Measurements from ENCODE around the gene CCDC40. TPM values are rescaled to one million over a fixed set of nuclear protein-coding genes. Genes with fewer than 3 reads are reported as not detected.

CCDC40 gene
- total RNA-seq, 1 donor = 8.3 TPM

GRCh38 chr17:80142929-80143328, 106.5 kb downstream of the CCDC40 start:
- Histone ChIP-seq H4K20me1 (ENCODE audit: insufficient read depth, low read length) (peaks cover 30% of the 10 kb centered on the region), H3K79me2 (ENCODE audit: insufficient read depth, low read length) (peaks cover 58% of the 10 kb centered on the region), H3K27me3 (ENCODE audit: insufficient read depth, low read length) (no peaks in the 10 kb centered on the region), H3K4me1 (ENCODE audit: insufficient read depth, low read length) (peaks cover 15% of the 10 kb centered on the region), H3K36me3 (ENCODE audit: insufficient read depth, low read length) (peaks cover 66% of the 10 kb centered on the region), H3K4me2 (ENCODE audit: insufficient read depth, low read length) (no peak overlapping the region), H3K27ac (ENCODE audit: low read depth, low read length) (no peak overlapping the region), H2AFZ (ENCODE audit: low read length) (no peak overlapping the region), H3K9me3 (ENCODE audit: low read depth, low read length) (no peaks in the 10 kb centered on the region), H3K4me3 (ENCODE audit: insufficient read depth, low read length) (no peak overlapping the region)
- TF ChIP-seq CTCF (IDR thresholded peaks at IDR 0.05; ENCODE audit: extremely low read depth, low read depth, low read length) = no peak
- no peak for DNase-seq (ENCODE audit: insufficient read length, low spot score, missing footprints)

- H3K4me2 ChIP-seq (ENCODE audit: insufficient read depth, low read length) = peak overlapping the region; percentile 84
- H2AFZ ChIP-seq (ENCODE audit: low read length) = no peak overlapping the region
- peak; percentile 77 for DNase-seq (ENCODE audit: insufficient read length, low spot score, missing footprints)
- peaks cover 30% of the 10 kb centered on the region for H4K20me1 ChIP-seq (ENCODE audit: insufficient read depth, low read length)
- H3K27me3 ChIP-seq (ENCODE audit: insufficient read depth, low read length) = no peaks in the 10 kb centered on the region
- H3K4me3 ChIP-seq (ENCODE audit: insufficient read depth, low read length) = peak overlapping the region; percentile 97
- peaks cover 63% of the 10 kb centered on the region for H3K79me2 ChIP-seq (ENCODE audit: insufficient read depth, low read length)
- peaks cover 21% of the 10 kb centered on the region for H3K4me1 ChIP-seq (ENCODE audit: insufficient read depth, low read length)
- no peak for TF ChIP-seq CTCF (IDR thresholded peaks at IDR 0.05; ENCODE audit: extremely low read depth, low read depth, low read length)
- H3K27ac ChIP-seq (ENCODE audit: low read depth, low read length) = peak overlapping the region; percentile 77
- H3K9me3 ChIP-seq (ENCODE audit: low read depth, low read length) = no peaks in the 10 kb centered on the region
- peaks cover 42% of the 10 kb centered on the region for H3K36me3 ChIP-seq (ENCODE audit: insufficient read depth, low read length)
These were observed 108.9 kb downstream of the CCDC40 start for GRCh38 chr17:80145076-80146075.

GRCh38 chr17:80146121-80147034, 109.9 kb downstream of the CCDC40 start:
- Histone ChIP-seq H3K27ac (ENCODE audit: low read depth, low read length) (peak overlapping the region; percentile 77), H4K20me1 (ENCODE audit: insufficient read depth, low read length) (peaks cover 35% of the 10 kb centered on the region), H3K36me3 (ENCODE audit: insufficient read depth, low read length) (peaks cover 32% of the 10 kb centered on the region), H3K4me3 (ENCODE audit: insufficient read depth, low read length) (peak overlapping the region; percentile 97), H3K4me1 (ENCODE audit: insufficient read depth, low read length) (peaks cover 27% of the 10 kb centered on the region), H3K79me2 (ENCODE audit: insufficient read depth, low read length) (peaks cover 63% of the 10 kb centered on the region), H3K9me3 (ENCODE audit: low read depth, low read length) (no peaks in the 10 kb centered on the region), H2AFZ (ENCODE audit: low read length) (peak overlapping the region; percentile 77), H3K4me2 (ENCODE audit: insufficient read depth, low read length) (peak overlapping the region; percentile 84), H3K27me3 (ENCODE audit: insufficient read depth, low read length) (no peaks in the 10 kb centered on the region)
- peak; percentile 90 for DNase-seq (ENCODE audit: insufficient read length, low spot score, missing footprints)
- no peak for TF ChIP-seq CTCF (IDR thresholded peaks at IDR 0.05; ENCODE audit: extremely low read depth, low read depth, low read length)
